Gastroesophageal sphincter (tissue), 4 donors: ENCODE measurements around the gene YY2. TPM values are rescaled to one million over a fixed set of nuclear protein-coding genes. Genes with fewer than 3 reads are reported as not detected.
"Not testable (repeated sequence)": the region's sequence is repeated elsewhere in the genome, so short reads cannot be mapped to it uniquely, and the experiment has no call there.

Experiments
- ATAC-seq: fragments of 150-250 bp; one replicate; pipeline ENCODE4 v1.9.1; 2016; ENCODE audit warnings: mild to moderate bottlenecking, moderate library complexity
- H3K27ac ChIP-seq, 4 donors: fragments of 200-600 bp; sonication (generic) in 3 of 4; 1 replicate in 3 of 4; 2 replicates in 1 of 4; pipeline ENCODE4 v1.5.1; 2016 to 2019
- H3K27me3 ChIP-seq: fragments of 200-600 bp; sonication (generic); one replicate; pipeline ENCODE4 v1.5.1; 2019
- H3K36me3 ChIP-seq, 2 donors: fragments of 200-600 bp; sonication (generic); one replicate each; pipeline ENCODE4 v1.5.1; 2019; ENCODE audit warnings: control low read depth in 1 of 2
- H3K4me1 ChIP-seq, 3 donors: fragments of 200-600 bp; sonication (generic); 1 replicate in 2 of 3; 2 replicates in 1 of 3; pipeline ENCODE4 v1.5.1; 2016 to 2019; ENCODE audit warnings: control low read depth in 2 of 3
- H3K4me3 ChIP-seq, 2 donors: fragments of 200-600 bp; sonication (generic); one replicate each; pipeline ENCODE4 v1.5.1; 2019; ENCODE audit warnings: mild to moderate bottlenecking in 1 of 2, moderate library complexity in 1 of 2
- H3K9me3 ChIP-seq, 3 donors: fragments of 200-600 bp; sonication (generic); one replicate each; pipeline ENCODE4 v1.5.1; 2017 to 2019; ENCODE audit warnings: control low read depth in 2 of 3
- CTCF ChIP-seq, 4 experiments: fragments of 200-600 bp in 2 of 4; fragments of 450-650 bp in 2 of 4; sonication (generic) in 1 of 4; IDR thresholded peaks; one replicate each; pipeline ENCODE4 v1.5.1; 2017 to 2019; ENCODE audit warnings: antibody characterized with exemption in 4 of 4, mild to moderate bottlenecking in 2 of 4, moderate library complexity in 2 of 4
- EP300 ChIP-seq: sonication (generic); formaldehyde crosslinking; IDR thresholded peaks from one replicate; pipeline ENCODE4 v1.6.1; 2017; ENCODE audit warnings: antibody characterized with exemption, mild to moderate bottlenecking
- POLR2A ChIP-seq, 2 donors: fragments of 450-650 bp; IDR thresholded peaks; one replicate each; pipeline ENCODE4 v1.6.1; 2017; ENCODE audit warnings: antibody characterized with exemption in 2 of 2, mild to moderate bottlenecking in 2 of 2, moderate library complexity in 1 of 2
- POLR2AphosphoS5 ChIP-seq: sonication (generic); formaldehyde crosslinking; IDR thresholded peaks from one replicate; pipeline ENCODE4 v1.6.1; 2017; ENCODE audit warnings: antibody characterized with exemption
- WGBS, 2 donors: methylation state at CpG; one replicate each; pipeline ENCODE4 v1.1.5; 2018; ENCODE audit warnings: low coverage in 1 of 2; 5-methylcytosine and 5-hydroxymethylcytosine counted together
- total RNA-seq, 4 donors: library from RNA; depleted of rRNA; stranded (reverse); fragments of >200 nt; gene quantifications; one replicate each; pipeline ENCODE4 v1.1.0, GENCODE V29; 2016

The YY2 gene
- total RNA-seq, 4 donors from 2014 or later: 0.42 to 2.4 (median 1.7) TPM

GRCh38 chrX:21870494-21870893 lies 14.7 kb downstream of the YY2 start:
- H3K4me1 ChIP-seq: peaks cover 0 to 5% (median 0%) of the 10 kb centered on the region in 3 donors
- H3K4me3 ChIP-seq: no peak overlapping the region
- TF ChIP-seq EP300 (no peak), POLR2AphosphoS5 (no peak), CTCF (IDR thresholded peaks at IDR 0.05) (no peak)
- H3K27ac ChIP-seq: no peak overlapping the region
- no peak for ATAC-seq
- WGBS, 2 donors: 29 to 40% methylated on average over 1 of the region's 1 CpG
- H3K36me3 ChIP-seq: no peaks in the 10 kb centered on the region
- H3K27me3 ChIP-seq: no peaks in the 10 kb centered on the region
- H3K9me3 ChIP-seq: no peaks in the 10 kb centered on the region

GRCh38 chrX:21873063-21873775 lies 17.4 kb downstream of the YY2 start:
- TF ChIP-seq POLR2AphosphoS5 (no peak), EP300 (no peak), CTCF (IDR thresholded peaks at IDR 0.05) (no peak)
- H3K36me3 ChIP-seq: peaks cover 0 to under 1% of the 10 kb centered on the region in 2 donors
- H3K27ac ChIP-seq: peak overlapping the region in 2 of 4 donors; percentile 34 to 60
- ATAC-seq: no peak
- no peaks in the 10 kb centered on the region for H3K4me1 ChIP-seq
- no peaks in the 10 kb centered on the region for H3K9me3 ChIP-seq
- WGBS, 2 donors: 21 to 24% methylated on average over 4 of the region's 4 CpGs
- no peaks in the 10 kb centered on the region for H3K27me3 ChIP-seq
- H3K4me3 ChIP-seq: no peak overlapping the region

- H3K36me3 ChIP-seq, H3K9me3 ChIP-seq: not testable (repeated sequence)
These were observed 18.4 kb downstream of the YY2 start for GRCh38 chrX:21874182-21874581.

DNA sequence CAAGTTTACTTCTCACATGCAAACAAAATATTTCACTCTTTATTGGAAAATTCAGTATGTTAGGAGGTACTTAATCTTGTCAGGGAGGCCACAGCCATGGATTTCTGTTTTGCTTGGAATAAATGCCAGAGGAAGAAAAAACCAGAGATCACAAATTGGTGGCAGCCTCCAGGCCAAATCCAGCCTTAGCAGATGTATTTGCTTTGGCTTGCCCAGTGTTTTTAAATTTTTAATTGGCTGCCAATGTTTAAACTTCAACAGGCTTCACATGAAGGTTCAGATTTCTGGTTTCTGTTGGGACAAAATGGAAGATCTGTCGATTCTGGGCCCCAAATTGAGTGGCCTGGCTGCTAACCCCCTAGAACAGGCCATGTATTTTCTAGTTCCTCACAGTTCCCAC lies 19.2 kb downstream of the YY2 start:
- no peaks in the 10 kb centered on the region for H3K4me1 ChIP-seq
- no peak for ATAC-seq
- TF ChIP-seq POLR2AphosphoS5 (no peak), EP300 (no peak), CTCF (IDR thresholded peaks at IDR 0.05) (no peak), POLR2A (IDR thresholded peaks at IDR 0.05) (no peak)
- no peaks in the 10 kb centered on the region for H3K27me3 ChIP-seq
- 100% methylated on average over 1 of the region's 1 CpG for WGBS, 2 donors
- H3K27ac ChIP-seq: no peak overlapping the region
- H3K36me3 ChIP-seq: peaks cover 0 to 13% of the 10 kb centered on the region in 2 donors
- no peak overlapping the region for H3K4me3 ChIP-seq
- no peaks in the 10 kb centered on the region for H3K9me3 ChIP-seq

More at GRCh38 chrX:21874182-21874581, 18.4 kb downstream of the YY2 start:
- not testable (repeated sequence) for H3K4me1 ChIP-seq, H3K4me3 ChIP-seq, H3K27me3 ChIP-seq, ATAC-seq, H3K27ac ChIP-seq
- 40% methylated on average over 1 of the region's 3 CpGs; no CpG with 5 or more reads in 1 of the 2 donors for WGBS, 2 donors

GRCh38 chrX:21881881-21882574 lies 26.2 kb downstream of the YY2 start:
- TF ChIP-seq POLR2A (IDR thresholded peaks at IDR 0.05) (no peak), EP300 (no peak), POLR2AphosphoS5 (no peak), CTCF (IDR thresholded peaks at IDR 0.05) (no peak)
- no peaks in the 10 kb centered on the region for H3K9me3 ChIP-seq
- peaks cover 0 to 20% of the 10 kb centered on the region in 2 donors for H3K36me3 ChIP-seq
- H3K4me3 ChIP-seq: no peak overlapping the region
- WGBS, 2 donors: 91 to 92% methylated on average over 2 to 3 of the region's 3 CpGs
- H3K27ac ChIP-seq: no peak overlapping the region
- ATAC-seq: no peak
- H3K4me1 ChIP-seq: no peaks in the 10 kb centered on the region
- no peaks in the 10 kb centered on the region for H3K27me3 ChIP-seq
